OCI-LY3 (cell line): ENCODE measurements around the gene APOF.
"Not testable (repeated sequence)": the region's sequence is repeated elsewhere in the genome, so short reads cannot be mapped to it uniquely, and the experiment has no call there.

Experiments used
- H2AFZ ChIP-seq: fragments of 200-600, 300-600 bp; shearing (Covaris generic); 2 replicates; pipeline ENCODE4 v1.6.0; 2014; ENCODE audit warnings: antibody characterized with exemption, low read depth, low read length
- H3K27ac ChIP-seq: fragments of 200-600, 300-600 bp; sonication (generic); 2 replicates; pipeline ENCODE4 v1.5.1; 2014; ENCODE audit warnings: mild to moderate bottlenecking, low read length, moderate library complexity, mixed read lengths
- H3K27me3 ChIP-seq: fragments of 200-600, 300-600 bp; sonication (generic); 2 replicates; pipeline ENCODE4 v1.6.1; 2014; ENCODE audit warnings: low read depth, low read length, mixed read lengths
- H3K36me3 ChIP-seq: fragments of 200-600, 300-600 bp; sonication (generic); replicated peaks from 2 replicates; pipeline ENCODE3; 2014; ENCODE audit warnings: low read depth, low read length, mixed read lengths
- H3K4me1 ChIP-seq: fragments of 300-600, 200-600 bp; sonication (generic); 2 replicates; pipeline ENCODE4 v1.6.1; 2014; ENCODE audit warnings: low read length, mixed read lengths
- H3K4me2 ChIP-seq: fragments of 200-600, 300-600 bp; sonication (generic); 2 replicates; pipeline ENCODE4 v1.6.1; 2014; ENCODE audit warnings: low read length, mixed read lengths
- H3K4me3 ChIP-seq: fragments of 300-600, 200-600 bp; sonication (generic); 2 replicates; pipeline ENCODE4 v1.5.1; 2014; ENCODE audit warnings: antibody characterized with exemption, mild to moderate bottlenecking, low read length, moderate library complexity
- H3K79me2 ChIP-seq: fragments of 300-600, 200-600 bp; shearing (Covaris generic); 2 replicates; pipeline ENCODE4 v1.6.1; 2014; ENCODE audit warnings: mild to moderate bottlenecking, low read length, mixed read lengths
- H3K9ac ChIP-seq: fragments of 300-600, 200-600 bp; shearing (Covaris generic); 2 replicates; pipeline ENCODE4 v1.6.0; 2014; ENCODE audit warnings: mild to moderate bottlenecking, low read length, moderate library complexity
- H3K9me3 ChIP-seq: fragments of 200-600, 300-600 bp; shearing (Covaris generic); 2 replicates; pipeline ENCODE4 v1.6.1; 2014; ENCODE audit warnings: low read length, mixed read lengths; ENCODE audit not compliant: insufficient read depth
- H4K20me1 ChIP-seq: fragments of 200-600, 300-600 bp; sonication (generic); 2 replicates; pipeline ENCODE4 v1.6.1; 2016; ENCODE audit warnings: low read length, mixed read lengths; ENCODE audit not compliant: insufficient read depth
- CTCF ChIP-seq: fragments of 200-600, 300-600 bp; sonication (generic); IDR thresholded peaks from 2 replicates; pipeline ENCODE4 v1.5.1; 2014; ENCODE audit warnings: antibody characterized with exemption, low read length, low read depth
- EZH2phosphoT487 ChIP-seq: fragments of 200-600 bp; shearing (Covaris generic); IDR thresholded peaks from 2 replicates; pipeline ENCODE4 v1.6.1; 2018; ENCODE audit warnings: antibody characterized with exemption, mixed run types, low read depth

The APOF gene

GRCh38 chr12:56350662-56351061, 12.0 kb downstream of the APOF start:
- no peaks in the 10 kb centered on the region for H3K79me2 ChIP-seq
- H3K36me3 ChIP-seq = peaks cover 39% of the 10 kb centered on the region
- no peak overlapping the region for H3K27ac ChIP-seq
- H4K20me1 ChIP-seq = no peaks in the 10 kb centered on the region
- H3K9ac ChIP-seq = no peak overlapping the region
- no peak overlapping the region for H3K4me2 ChIP-seq
- TF ChIP-seq EZH2phosphoT487 (no peak), CTCF (no peak)
- no peaks in the 10 kb centered on the region for H3K27me3 ChIP-seq
- H3K9me3 ChIP-seq = no peaks in the 10 kb centered on the region
- H3K4me1 ChIP-seq = no peaks in the 10 kb centered on the region
- no peak overlapping the region for H2AFZ ChIP-seq
- H3K4me3 ChIP-seq = no peak overlapping the region

- no peak overlapping the region for H3K9ac ChIP-seq
- H3K4me3 ChIP-seq = no peak overlapping the region
- no peak overlapping the region for H3K4me2 ChIP-seq
- H3K36me3 ChIP-seq = peaks cover 32% of the 10 kb centered on the region
- H3K4me1 ChIP-seq = no peaks in the 10 kb centered on the region
- H3K79me2 ChIP-seq = no peaks in the 10 kb centered on the region
- TF ChIP-seq EZH2phosphoT487 (no peak), CTCF (no peak)
- no peak overlapping the region for H3K27ac ChIP-seq
- no peaks in the 10 kb centered on the region for H3K27me3 ChIP-seq
- no peak overlapping the region for H2AFZ ChIP-seq
- H3K9me3 ChIP-seq = no peaks in the 10 kb centered on the region
- H4K20me1 ChIP-seq = no peaks in the 10 kb centered on the region
Measured at GRCh38 chr12:56348776-56349175, 13.9 kb downstream of the APOF start.

- H2AFZ ChIP-seq, H3K9ac ChIP-seq, H3K79me2 ChIP-seq, H3K9me3 ChIP-seq, H3K27me3 ChIP-seq, H4K20me1 ChIP-seq, H3K4me3 ChIP-seq, H3K27ac ChIP-seq, H3K4me2 ChIP-seq, H3K4me1 ChIP-seq: not testable (repeated sequence)
- peaks cover 35% of the 10 kb centered on the region for H3K36me3 ChIP-seq
Measured at GRCh38 chr12:56347255-56347654, 15.4 kb downstream of the APOF start.

GRCh38 chr12:56346675-56347074, 16.0 kb downstream of the APOF start:
- Histone ChIP-seq H3K9me3 (no peaks in the 10 kb centered on the region), H3K9ac (no peak overlapping the region), H3K4me1 (no peaks in the 10 kb centered on the region), H3K79me2 (no peaks in the 10 kb centered on the region), H4K20me1 (no peaks in the 10 kb centered on the region), H3K4me2 (no peak overlapping the region), H3K27ac (no peak overlapping the region), H3K36me3 (peaks cover 35% of the 10 kb centered on the region), H2AFZ (no peak overlapping the region), H3K4me3 (no peak overlapping the region), H3K27me3 (no peaks in the 10 kb centered on the region)
- no peak for TF ChIP-seq CTCF

GRCh38 chr12:56342290-56342689, 20.4 kb downstream of the APOF start:
- not testable (repeated sequence) for H3K4me2 ChIP-seq, H3K36me3 ChIP-seq, H3K9me3 ChIP-seq, H3K79me2 ChIP-seq, H3K4me3 ChIP-seq, H3K27me3 ChIP-seq, H4K20me1 ChIP-seq, H3K27ac ChIP-seq, H2AFZ ChIP-seq, H3K9ac ChIP-seq
- peaks cover 19% of the 10 kb centered on the region for H3K4me1 ChIP-seq
